Osteoblast (primary cell): Measurements from ENCODE around the gene DMD. TPM values are rescaled to one million over a fixed set of nuclear protein-coding genes. Genes with fewer than 3 reads are reported as not detected.
A peak's percentile ranks its signal among the peaks of the same experiment; 100 is the strongest.

Experiments
- DNase-seq: peaks from one replicate; pipeline ENCODE4 v3.0.0; 2011; ENCODE audit warnings: low spot score, mixed read lengths; ENCODE audit not compliant: insufficient read length; ENCODE audit errors: missing footprints
- H2AFZ ChIP-seq: 2 replicates; pipeline ENCODE4 v1.6.0; 2011; ENCODE audit warnings: mild to moderate bottlenecking, low read length
- H3K27ac ChIP-seq: 2 replicates; pipeline ENCODE4 v1.5.1; 2011; ENCODE audit warnings: mild to moderate bottlenecking, low read depth, low read length, moderate library complexity
- H3K27me3 ChIP-seq: 2 replicates; pipeline ENCODE4 v1.6.0; 2012; ENCODE audit warnings: mild to moderate bottlenecking, control low read depth, inconsistent platforms, low read length, moderate library complexity; ENCODE audit not compliant: insufficient read depth
- H3K36me3 ChIP-seq: 2 replicates; pipeline ENCODE4 v1.5.1; 2011; ENCODE audit warnings: mild to moderate bottlenecking, low read length, control low read depth, moderate library complexity; ENCODE audit not compliant: insufficient read depth
- H3K4me1 ChIP-seq: 2 replicates; pipeline ENCODE4 v1.5.1; 2011; ENCODE audit warnings: mild to moderate bottlenecking, low read length, control low read depth, moderate library complexity; ENCODE audit not compliant: insufficient read depth
- H3K4me2 ChIP-seq: 2 replicates; pipeline ENCODE4 v1.6.0; 2011; ENCODE audit warnings: mild to moderate bottlenecking, low read length; ENCODE audit not compliant: insufficient read depth
- H3K4me3 ChIP-seq: fragments of 200-600 bp; sonication (generic); 3 replicates; pipeline ENCODE4 v1.5.1; 2012; ENCODE audit warnings: mild to moderate bottlenecking, low read length, inconsistent platforms; ENCODE audit not compliant: insufficient read depth
- H3K79me2 ChIP-seq: 2 replicates; pipeline ENCODE4 v1.6.0; 2012; ENCODE audit warnings: mild to moderate bottlenecking, low read length, control low read depth, inconsistent platforms; ENCODE audit not compliant: insufficient read depth
- H3K9me3 ChIP-seq: 2 replicates; pipeline ENCODE4 v1.5.1; 2011; ENCODE audit warnings: low read depth, low read length, control low read depth
- H4K20me1 ChIP-seq: 2 replicates; pipeline ENCODE4 v1.6.0; 2012; ENCODE audit warnings: mild to moderate bottlenecking, low read length, control low read depth; ENCODE audit not compliant: insufficient read depth
- CTCF ChIP-seq: IDR thresholded peaks from 2 replicates; pipeline ENCODE4 v1.5.1; 2011; ENCODE audit warnings: mild to moderate bottlenecking, low read depth, low read length, moderate library complexity; ENCODE audit errors: extremely low read depth
- total RNA-seq: library from RNA; depleted of rRNA; stranded (reverse); fragments of >200 nt; gene quantifications from 2 replicates; pipeline ENCODE4 v1.2.3, GENCODE V29; 2012

DMD gene
- total RNA-seq, 1 donor: 12.7 TPM

GRCh38 chrX:31376408-31377022, 1834.8 kb downstream of the DMD start:
- no peak overlapping the region for H2AFZ ChIP-seq
- no peak for TF ChIP-seq CTCF
- no peak overlapping the region for H3K4me2 ChIP-seq
- peak; percentile 42 for DNase-seq
- no peaks in the 10 kb centered on the region for H3K36me3 ChIP-seq
- H4K20me1 ChIP-seq: no peaks in the 10 kb centered on the region
- H3K27me3 ChIP-seq: no peaks in the 10 kb centered on the region
- H3K4me1 ChIP-seq: no peaks in the 10 kb centered on the region
- no peaks in the 10 kb centered on the region for H3K9me3 ChIP-seq
- H3K79me2 ChIP-seq: no peaks in the 10 kb centered on the region
- H3K27ac ChIP-seq: no peak overlapping the region
- no peak overlapping the region for H3K4me3 ChIP-seq

- no peak overlapping the region for H3K4me2 ChIP-seq
- H2AFZ ChIP-seq: no peak overlapping the region
- H3K9me3 ChIP-seq: no peaks in the 10 kb centered on the region
- no peaks in the 10 kb centered on the region for H4K20me1 ChIP-seq
- no peaks in the 10 kb centered on the region for H3K27me3 ChIP-seq
- TF ChIP-seq CTCF: no peak
- H3K36me3 ChIP-seq: no peaks in the 10 kb centered on the region
- H3K4me1 ChIP-seq: no peaks in the 10 kb centered on the region
- DNase-seq: no peak
- H3K27ac ChIP-seq: no peak overlapping the region
- H3K79me2 ChIP-seq: no peaks in the 10 kb centered on the region
- H3K4me3 ChIP-seq: no peak overlapping the region
These were observed 1836.6 kb downstream of the DMD start for GRCh38 chrX:31374786-31375185.

- H4K20me1 ChIP-seq: no peaks in the 10 kb centered on the region
- no peaks in the 10 kb centered on the region for H3K79me2 ChIP-seq
These were observed 1839.4 kb downstream of the DMD start for GRCh38 chrX:31371956-31372355.

GRCh38 chrX:31367816-31368215, 1843.5 kb downstream of the DMD start:
- H3K9me3 ChIP-seq: no peaks in the 10 kb centered on the region
- H3K79me2 ChIP-seq: no peaks in the 10 kb centered on the region
- no peak overlapping the region for H3K4me2 ChIP-seq
- no peaks in the 10 kb centered on the region for H3K4me1 ChIP-seq
- DNase-seq: no peak
- H3K27me3 ChIP-seq: no peaks in the 10 kb centered on the region
- H4K20me1 ChIP-seq: no peaks in the 10 kb centered on the region
- TF ChIP-seq CTCF: no peak
- no peak overlapping the region for H3K27ac ChIP-seq
- no peaks in the 10 kb centered on the region for H3K36me3 ChIP-seq
- H3K4me3 ChIP-seq: no peak overlapping the region
- H2AFZ ChIP-seq: no peak overlapping the region

More at GRCh38 chrX:31371956-31372355, 1839.4 kb downstream of the DMD start:
- Histone ChIP-seq H3K27ac (no peak overlapping the region), H3K4me3 (no peak overlapping the region), H2AFZ (no peak overlapping the region), H3K36me3 (no peaks in the 10 kb centered on the region), H3K4me2 (no peak overlapping the region), H3K9me3 (no peaks in the 10 kb centered on the region), H3K27me3 (no peaks in the 10 kb centered on the region), H3K4me1 (no peaks in the 10 kb centered on the region)
- DNase-seq: no peak
- TF ChIP-seq CTCF: no peak
